ENCODE data around the gene F7.
"Not testable (repeated sequence)": the region's sequence is repeated elsewhere in the genome, so short reads cannot be mapped to it uniquely, and the experiment has no call there.

Gene F7

DNA sequence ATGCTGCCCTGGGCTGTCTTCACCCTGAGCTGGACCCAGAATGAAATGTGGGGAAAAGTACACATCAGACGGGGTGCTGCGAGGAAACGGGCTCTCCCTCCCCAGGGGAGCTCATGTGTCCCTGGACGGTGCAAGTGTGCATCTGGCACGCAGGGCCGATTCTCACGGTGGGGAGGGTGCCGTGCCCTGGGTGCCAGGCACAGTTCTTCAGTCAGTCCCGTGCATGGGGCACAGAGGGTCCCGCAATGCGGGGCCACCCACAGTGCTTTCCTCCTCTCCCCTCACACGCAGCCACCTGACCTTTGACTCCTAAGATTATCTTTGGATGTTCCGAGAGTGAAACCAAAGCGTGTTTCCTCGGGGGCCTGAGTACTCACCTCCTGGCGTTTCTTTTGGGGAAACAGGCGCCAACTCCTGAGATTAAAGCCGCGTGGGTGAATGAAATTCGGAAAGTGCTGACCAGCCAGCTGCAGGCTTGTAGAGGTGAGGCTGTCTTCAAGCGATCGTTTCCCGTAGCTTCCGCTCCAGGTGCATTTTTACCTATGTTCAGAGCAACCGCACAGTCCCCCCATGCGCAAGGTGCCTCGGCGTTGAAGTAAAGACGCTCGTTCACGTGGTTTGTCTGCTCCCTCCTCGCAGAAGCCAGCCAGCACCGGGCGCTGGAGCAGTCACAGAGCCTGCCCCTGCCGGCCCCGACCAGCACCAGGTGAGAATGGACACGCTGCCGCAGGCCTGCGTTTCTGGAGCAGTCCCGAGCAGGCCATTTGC, 17.5 kb upstream of the F7 start:
- no peak for DNase-seq

DNA sequence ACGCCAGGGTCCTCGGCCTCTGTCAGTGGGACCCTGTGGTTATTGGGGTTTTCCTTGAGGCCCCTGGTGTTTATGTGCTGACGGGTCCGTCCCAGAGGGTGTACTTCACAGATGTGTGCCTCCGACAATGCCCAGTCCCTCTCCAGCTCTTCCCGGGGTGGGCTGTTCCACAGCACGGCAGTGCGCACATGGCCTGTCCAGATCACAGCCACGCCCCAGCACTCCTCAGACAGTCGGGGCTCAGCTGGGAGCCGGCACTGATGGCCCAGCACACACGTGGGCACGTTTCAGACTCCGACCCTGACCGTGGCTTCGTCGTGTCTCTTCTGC, 16.9 kb upstream of the F7 start:
- DNase-seq = no peak

DNA sequence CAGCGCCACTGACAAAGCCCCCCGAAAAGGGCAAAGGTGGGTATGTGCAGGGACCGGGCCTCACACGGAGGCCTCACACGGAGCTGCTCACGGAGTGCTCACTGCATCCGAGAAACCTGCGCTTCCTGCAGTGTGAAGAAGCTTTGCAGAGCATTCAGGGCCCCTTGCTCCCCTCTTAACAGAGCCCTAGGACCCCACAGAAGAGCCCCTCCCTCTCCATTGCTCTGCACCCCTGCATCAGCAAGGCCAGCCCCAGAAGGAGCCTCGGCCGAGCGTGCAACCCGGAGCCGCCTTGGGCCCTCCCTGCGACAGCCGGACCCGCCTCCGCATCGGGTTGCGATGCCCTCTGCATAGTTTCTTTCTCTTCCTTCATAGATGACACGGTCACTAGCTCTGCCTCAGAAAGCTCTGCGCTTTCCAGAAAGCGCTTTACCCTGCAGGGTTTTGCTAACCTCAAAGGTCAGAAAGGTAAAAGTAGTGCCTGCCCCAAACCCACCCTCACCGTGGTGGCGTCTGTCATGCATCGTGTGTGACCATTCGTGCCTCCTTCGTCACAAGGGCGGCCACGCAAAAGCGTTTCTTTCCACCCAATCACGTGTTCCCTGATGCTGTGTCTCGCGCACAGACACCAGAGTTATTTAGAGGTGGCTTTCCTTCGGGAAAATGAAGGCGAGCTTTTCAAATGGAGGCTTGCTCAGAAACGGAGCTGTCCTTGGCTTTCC, 15.7 kb upstream of the F7 start:
- DNase-seq = no peak

DNA sequence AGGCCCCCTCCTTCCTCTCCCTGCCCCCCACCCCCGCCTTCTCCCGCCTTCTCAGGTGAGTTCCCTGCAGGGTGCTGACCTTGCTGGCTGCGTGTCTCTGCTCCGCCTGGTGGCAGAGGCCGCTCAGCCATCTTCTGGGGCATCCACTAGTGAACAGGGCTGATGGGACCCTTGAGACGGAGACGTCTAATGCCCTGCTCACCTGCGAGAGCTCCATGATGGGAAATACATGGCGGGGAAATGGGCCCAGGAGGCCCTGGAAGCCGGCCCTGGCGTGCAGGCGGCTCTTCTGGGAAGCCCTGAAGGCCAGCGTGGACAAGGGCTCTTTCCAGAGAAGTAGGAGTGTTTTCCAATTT, 15.2 kb upstream of the F7 start:
- no peak for DNase-seq

DNA sequence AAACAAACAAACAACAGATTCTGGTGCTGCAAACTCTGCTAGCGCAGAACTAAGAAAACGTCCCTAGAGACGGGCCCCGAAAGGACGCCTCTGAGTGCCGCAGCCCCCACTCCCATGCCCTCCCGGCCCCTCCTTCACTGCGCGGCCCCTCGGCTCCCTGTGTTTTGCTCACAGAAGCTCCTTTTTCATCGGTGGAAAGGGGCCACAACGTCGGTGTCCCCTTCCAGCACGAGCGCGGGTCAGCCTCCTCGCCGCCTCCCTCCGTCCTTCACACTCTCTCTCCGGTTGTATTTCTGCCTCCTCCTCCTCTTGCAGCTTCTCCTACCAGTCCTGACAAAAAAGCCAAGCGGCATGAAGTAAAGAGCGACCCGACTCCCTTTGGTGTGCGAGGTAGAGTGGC, 14.8 kb upstream of the F7 start:
- no peak for DNase-seq

DNA sequence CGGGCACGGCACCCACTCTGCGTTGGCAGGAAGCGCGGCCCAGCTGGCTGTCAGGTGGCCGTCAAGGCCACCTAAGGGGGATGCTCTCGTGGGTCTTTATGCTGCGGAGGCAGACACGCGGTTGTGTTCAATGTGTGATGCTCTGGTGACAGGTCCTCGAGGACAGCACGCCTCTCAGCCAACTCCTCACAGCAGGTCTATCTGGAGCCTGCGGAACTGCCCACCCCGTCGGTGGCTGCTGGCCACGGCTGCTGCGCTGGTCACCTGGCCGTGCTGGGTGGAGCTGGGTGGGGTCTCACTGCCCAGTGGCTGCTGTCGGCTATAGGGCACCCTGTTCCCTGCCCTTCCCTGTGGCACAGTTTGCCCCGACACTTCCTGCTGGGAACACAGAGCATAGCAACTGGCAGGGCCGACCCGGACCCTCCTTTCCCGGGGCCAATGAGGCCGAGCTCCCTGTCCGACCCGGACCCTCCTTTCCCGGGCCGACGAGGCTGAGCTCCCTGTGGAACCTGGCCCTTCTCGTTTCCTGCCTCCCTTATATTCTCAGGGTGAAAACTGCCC, 14.3 kb upstream of the F7 start:
- DNase-seq = no peak

DNA sequence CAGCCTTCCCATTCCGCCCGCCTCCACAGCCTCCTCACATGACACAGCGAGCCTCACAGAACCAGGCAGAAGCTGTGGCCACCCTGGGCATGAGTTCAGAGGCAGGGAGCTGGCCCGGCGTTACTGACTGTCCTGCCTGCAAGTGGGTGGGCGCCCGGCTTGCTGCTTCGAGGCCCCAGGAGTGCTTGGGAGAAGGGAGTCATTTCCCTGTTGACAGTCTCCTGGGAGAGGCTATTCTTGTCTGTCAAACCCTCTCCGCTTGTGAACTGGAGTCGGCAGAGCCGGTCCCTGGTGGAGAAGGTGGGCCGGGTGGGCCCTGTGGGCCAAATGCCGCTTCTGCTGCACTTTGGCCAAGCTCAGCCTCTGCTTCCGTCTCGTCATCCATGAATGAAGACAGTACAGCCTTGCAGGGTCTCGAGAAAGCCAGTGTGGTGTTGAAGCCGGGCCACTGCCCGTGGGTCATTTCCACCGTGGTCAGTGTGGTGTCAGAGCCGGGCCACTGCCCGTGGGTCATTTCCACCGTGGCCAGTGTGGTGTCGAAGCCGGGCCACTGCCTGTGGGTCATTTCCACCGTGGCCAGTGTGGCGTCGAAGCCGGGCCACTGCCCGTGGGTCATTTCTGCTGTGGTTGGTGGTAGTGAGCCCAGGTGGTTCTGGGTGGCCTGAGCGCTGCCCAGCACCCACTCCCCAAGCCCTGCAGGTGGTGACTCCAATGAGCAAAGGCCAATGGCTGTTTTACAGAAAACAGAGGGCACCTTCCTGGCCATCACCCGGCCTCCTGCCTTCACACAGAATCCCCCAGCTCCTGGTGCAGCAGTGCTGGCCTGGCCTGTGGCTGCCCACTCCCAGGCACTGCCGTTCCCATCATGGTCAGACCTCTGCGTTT, 13.5 kb upstream of the F7 start:
- DNase-seq = no peak

DNA sequence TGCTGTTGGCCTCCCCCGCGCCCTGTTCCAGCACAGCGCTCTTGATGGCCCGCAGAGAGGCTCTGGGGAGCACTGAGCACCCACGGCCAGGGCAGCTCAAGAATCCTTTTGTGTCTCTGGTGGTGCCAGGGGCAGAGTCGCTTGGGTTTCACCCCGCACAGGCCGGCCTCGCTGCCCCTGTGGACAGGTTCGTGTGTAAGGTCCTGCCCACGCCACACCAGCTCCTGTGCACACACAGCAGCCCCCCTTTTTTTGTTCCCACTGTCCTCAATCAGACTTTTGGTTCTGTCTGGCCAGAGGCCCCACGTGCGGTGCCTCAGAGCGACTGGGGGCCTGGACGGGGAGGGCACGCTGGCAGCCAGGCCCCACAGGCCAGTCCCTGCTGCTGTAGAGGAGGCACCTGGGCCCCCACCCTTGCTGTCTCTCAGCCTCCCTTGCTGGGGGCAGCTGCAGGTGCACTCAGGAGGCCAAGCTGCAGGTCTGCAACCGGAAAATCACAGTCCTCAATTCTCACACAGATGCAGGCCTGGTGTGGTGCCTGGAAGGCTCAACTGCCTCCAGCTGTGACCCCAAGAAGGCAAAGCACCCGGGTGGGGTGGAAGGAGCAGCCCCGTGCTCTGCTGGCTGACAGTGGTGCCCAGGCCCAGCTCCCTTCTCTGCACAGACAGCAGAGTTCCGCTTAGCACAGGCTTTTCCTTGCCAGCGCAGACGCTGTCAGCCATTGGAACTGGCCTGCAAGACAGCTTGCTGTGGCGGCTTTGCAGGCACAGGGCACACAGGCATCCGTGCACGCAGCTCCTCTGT, 12.6 kb upstream of the F7 start:
- DNase-seq = no peak

DNA sequence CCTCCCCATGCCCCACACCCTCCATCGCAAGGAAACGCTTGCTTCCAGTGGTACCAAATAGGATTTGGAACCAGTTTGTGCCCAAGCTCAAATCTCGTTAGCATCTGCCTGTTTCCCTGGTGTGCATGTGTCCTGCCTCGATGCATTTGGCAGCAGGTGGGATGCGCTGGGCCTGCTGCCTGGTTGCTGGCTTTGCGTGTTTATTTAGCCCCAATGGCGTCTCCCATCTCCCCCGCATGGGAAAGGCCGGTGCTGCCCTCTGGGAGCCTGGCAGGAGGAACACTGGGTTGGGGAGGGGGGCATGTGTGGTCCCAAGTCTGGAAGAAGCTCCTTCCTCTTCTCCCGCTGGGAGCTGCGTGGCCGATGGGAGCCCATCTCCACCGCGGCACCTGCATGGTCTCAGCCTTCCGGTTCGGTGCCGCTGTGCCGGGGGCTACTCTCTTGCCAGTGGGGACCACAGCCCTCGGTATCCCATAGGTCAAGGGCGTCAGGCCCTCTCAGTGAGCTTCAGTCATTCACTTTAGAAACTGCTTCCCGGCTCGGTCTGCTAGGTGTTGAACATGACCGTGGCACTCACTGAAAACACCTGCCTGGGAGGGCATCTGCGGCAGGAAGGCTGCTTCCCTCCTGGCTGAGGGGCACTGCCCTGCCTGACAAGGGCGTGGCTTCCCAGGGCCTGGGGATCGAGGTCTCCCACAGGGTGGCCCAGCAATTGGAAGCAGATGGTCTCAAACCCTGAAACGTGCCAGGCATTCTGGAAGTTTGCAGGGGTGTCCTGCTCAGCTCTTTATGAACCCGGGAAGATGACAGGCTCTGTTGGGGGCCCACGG, 11.8 kb upstream of the F7 start:
- DNase-seq = no peak

DNA sequence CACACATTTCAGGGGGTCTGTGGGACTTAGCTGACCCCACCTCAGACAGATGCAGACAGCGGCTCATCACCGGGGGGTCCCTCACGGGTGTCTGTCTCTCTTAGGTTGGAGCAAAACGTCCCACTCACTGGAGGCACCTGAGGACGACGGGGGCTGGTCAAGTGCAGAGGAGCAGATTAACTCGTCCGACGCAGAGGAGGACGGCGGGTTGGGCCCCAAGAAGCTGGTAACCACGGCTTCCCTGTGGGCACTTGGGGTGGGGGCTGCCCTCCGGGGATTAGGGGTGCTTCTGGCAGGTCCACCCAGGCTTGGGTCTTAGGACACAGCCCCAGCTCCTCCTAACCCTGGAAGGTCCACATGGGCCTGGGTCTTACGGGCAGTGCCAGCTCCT, 11.2 kb upstream of the F7 start:
- DNase-seq = no peak

DNA sequence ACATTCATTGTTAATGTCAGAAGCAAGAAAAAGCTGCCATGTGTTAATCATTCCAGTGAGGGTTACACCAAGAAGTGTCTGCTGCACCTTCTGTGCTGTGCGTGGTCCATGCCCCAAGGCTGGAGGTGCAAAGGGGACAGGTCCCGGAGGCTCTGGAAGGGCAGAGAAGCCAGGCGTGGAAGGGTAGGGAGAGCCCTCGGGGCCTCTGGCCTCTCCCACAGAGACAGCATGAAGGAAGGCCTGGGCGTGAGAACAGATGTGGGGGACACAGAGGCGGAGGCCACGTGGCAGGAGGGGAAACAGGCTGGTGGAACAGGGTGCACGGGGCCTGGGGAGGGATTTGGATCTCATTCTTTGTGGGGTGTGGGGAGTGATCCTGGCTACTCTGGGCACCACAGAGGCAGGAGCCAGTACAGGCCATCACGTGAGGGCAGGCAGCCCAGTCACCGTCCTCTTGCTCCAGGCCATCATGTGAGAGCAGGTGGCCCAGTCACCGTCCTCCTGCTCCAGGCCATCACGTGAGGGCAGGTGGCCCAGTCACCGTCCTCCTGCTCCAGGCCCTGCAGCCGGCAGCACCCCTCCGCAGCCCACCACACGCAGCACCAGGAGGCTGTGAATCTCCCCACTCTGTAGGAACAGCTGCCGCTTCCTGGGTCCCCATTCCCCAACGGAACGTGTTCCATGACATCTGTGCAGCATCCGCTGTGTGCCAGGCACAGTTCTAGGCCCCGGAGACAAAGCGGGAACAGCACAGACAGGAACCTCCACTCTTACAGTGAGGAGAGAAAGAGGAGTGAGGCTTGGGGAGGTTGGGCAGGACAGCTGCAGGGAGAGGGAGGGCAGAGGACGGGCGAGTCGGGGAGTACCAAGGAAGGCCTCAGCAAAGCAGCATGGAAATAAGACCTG, 10.2 kb upstream of the F7 start:
- no peak for DNase-seq

DNA sequence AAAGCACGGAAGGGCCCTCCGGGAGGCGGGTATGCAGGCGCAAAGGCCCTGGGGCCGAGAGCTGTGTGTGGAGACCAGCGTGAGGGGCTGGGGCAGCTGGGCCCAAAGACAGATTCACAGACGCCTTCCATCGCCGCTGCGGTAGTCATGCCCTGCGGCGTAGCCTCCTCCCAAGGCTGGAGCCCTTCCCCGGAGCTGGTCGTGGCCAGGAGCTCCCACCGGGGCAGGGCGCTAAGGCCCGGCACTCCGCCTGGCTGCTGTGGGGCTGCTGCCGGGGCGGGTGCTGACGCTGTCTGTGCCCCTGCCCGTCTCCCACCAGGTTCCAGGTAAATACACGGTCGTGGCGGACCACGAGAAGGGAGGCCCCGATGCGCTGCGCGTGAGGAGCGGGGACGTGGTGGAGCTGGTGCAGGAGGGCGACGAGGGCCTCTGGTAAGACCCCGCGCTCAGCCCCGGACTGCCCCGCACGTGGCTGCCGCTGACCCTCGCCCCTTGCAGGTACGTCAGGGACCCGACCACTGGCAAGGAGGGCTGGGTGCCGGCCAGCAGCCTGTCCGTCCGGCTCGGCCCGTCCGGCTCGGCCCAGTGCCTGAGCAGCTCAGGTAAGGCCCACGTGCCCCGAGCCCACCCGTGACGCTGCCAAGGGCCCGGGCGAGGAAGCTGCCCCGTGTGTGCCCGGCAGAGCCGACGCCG, 9.4 kb upstream of the F7 start:
- DNase-seq = no peak

DNA sequence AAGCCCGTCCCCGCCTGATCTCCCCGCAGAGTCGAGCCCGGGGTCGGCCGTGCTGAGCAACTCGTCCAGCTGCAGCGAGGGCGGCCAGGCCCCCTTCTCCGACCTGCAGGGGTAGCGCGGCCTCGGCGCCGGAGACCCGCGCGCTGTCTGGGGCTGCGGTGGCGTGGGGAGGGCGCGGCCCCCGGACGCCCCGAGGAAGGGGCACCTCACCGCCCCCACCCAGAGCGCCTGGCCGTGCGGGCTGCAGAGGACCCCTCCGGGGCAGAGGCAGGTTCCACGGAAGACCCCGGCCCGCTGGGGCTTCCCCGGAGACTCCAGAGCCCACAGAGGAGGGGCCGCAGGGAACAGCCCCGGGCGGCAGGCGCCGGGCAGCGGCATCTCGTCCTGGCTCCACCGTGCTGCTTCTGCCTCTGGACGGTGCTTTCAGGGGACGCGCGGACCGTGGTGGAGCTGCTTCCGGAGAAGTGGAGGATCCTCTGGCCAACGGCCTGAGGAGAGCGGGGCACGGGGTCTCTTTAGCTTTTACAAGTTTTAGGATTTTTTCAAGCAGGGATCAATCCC, 8.8 kb upstream of the F7 start:
- no peak for DNase-seq

DNA sequence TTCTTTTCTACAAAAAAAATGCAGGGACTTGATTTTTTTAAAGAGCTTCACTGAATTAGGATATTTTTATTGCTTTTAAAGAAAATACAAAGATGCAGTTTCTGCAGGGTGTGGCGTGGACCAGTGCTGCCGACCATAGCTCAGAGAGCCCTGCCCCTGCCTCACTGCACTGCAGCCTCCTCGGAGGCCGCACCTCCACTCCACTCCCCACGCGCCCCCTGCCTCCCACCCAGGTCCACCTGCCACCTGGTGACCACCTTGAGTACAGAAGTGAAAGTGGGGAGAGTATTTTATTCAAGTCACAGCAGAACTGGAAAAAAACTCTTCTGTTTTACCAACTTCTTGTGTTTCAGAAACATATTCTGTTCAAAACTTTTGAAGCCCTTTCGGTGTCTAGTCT, 7.9 kb upstream of the F7 start:
- no peak for DNase-seq

DNA sequence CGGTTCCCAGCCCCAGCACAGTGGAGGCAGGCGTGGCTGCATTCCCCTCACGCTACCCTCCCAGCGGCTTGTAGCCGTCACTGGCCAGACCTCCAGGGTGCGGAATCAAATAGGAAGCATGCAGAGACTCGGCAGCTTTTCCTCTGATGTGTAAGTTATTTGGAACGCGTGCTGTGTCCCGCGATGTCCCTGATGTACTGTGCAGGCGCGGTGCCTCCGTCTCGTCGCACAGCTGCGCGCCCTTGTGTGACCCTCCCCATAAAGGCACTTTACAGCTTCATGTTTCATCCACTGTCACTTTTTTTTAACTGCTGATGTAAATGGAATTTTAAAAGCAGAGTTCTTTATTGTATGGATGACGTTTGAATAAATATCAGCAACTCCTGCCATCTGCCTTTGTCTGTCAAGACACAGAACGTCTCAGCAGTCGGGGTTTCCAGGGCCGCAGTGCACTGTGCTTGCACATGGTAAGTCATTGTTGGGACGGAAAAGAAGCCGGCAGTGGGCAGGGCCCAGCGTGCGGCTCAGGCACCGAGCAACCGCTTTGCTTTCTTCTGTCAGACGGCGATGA, 7.3 kb upstream of the F7 start:
- DNase-seq = no peak

DNA sequence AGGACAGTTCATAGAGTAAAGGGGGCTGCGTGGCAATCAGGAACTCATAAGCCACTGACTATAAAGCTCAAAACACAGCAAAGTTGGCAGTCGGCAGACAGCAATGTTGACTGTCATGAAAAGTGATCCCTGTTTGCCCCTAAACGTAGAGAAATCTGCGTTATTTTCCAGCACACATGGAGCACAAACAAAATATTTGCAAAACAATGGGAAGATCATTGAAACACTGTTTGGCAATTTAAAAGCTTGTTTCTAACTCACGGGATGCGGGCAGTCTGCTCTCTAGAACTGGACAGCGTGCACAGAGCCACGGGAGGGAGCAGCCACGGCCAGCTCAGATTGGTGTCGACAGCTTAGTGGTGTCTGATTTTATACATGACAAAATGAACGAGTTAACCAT, 6.4 kb upstream of the F7 start:
- no peak for DNase-seq

DNA sequence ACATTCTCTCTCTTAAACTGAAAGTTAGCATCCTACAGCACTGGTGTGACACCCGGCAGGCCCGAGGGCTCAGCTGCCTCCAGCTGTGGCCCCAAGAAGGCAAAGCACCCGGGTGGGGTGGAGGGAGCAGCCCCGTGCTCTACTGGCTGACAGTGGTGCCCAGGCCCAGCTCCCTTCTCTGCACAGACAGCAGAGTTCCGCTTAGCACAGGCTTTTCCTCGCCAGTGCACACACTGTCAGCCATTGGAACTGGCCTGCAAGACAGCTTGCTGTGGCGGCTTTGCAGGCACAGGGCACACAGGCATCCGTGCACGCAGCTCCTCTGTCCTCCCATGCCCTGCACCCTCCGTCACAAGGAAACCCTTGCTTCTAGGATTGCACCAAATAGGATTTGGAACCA, 3.3 kb upstream of the F7 start:
- not testable (repeated sequence) for DNase-seq

DNA sequence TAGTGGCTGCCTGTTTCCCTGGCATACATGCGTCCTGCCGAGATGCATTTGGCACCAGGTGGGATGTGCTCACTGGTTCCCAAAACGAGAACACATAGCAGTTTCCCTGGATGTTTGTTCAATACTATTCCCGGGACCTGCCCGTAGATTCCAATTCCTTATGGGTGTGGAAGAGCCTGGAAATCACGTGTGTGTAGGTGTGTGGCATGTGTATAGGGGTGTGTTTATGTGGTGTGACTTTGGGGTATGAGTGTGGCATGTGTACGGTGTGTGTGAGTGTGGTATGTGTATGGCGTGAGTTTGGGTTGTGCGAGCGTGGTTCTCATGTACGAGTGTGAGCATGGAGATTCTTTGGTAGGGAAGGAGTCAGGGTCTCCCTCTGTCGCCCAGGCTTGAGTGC, 2.9 kb upstream of the F7 start:
- DNase-seq = no peak

DNA sequence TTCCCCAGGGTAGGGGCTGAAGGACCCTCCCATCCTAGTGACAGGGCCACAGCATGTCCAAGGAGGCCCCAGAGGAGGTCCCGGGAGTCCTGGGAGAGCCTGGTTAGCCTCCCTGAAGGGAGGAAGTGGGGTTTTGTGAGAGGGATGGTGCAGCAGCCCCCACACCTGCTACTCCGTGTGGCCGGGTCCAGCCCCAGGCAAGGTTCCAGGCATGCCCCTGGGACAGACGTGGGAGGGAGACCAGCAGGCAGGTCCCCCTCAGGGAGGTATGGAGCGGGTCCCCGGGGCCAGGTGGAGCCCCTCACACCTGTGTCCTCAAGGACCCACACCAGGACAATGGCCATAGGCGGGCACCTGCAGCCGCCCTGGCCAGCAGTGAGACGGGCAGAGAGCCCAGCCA, 1.9 kb upstream of the F7 start:
- DNase-seq = no peak

Data from COR-L47 (cell line).